Type B pancreatic cell (in vitro differentiated cells): Measurements from ENCODE around the gene S1PR5. TPM values are rescaled to one million over a fixed set of nuclear protein-coding genes. Genes with fewer than 3 reads are reported as not detected.

Experiments
- DNase-seq: peaks from one replicate; pipeline ENCODE4 v3.0.0; 2021; ENCODE audit warnings: mixed read lengths; ENCODE audit not compliant: unreplicated experiment; ENCODE audit errors: extremely low spot score
- H3K27ac Mint-ChIP-seq: 2 replicates; pipeline ENCODE4 v1.8.0; 2021; ENCODE audit warnings: mild to moderate bottlenecking, mixed read lengths
- H3K27me3 Mint-ChIP-seq: 2 replicates; pipeline ENCODE4 v1.8.0; 2021; ENCODE audit warnings: mixed read lengths
- H3K36me3 Mint-ChIP-seq: 2 replicates; pipeline ENCODE4 v1.8.0; 2021; ENCODE audit warnings: mixed read lengths
- H3K4me1 Mint-ChIP-seq: one replicate; pipeline ENCODE4 v1.8.0; 2021; ENCODE audit warnings: mixed read lengths; ENCODE audit not compliant: unreplicated experiment
- H3K4me3 Mint-ChIP-seq: 2 replicates; pipeline ENCODE4 v1.8.0; 2021; ENCODE audit warnings: mild to moderate bottlenecking, mixed read lengths
- H3K9me3 Mint-ChIP-seq: 2 replicates; pipeline ENCODE4 v1.8.0; 2021; ENCODE audit warnings: mixed read lengths
- CTCF ChIP-seq: fragments of 200-600 bp; sonication (generic); conservative IDR thresholded peaks from 2 replicates; pipeline ENCODE4 v1.5.0; 2021; ENCODE audit warnings: antibody characterized with exemption, mild to moderate bottlenecking
- microRNA-seq: library from miRNA; unstranded; fragments of <30 nt; microRNA quantifications from one replicate; pipeline ENCODE4, GENCODE V29; 2020
- total RNA-seq: library from RNA; stranded (reverse); gene quantifications from 2 replicates; pipeline ENCODE4 v1.2.1, GENCODE V29; 2021; ENCODE audit warnings: low replicate concordance

The S1PR5 gene
- total RNA-seq, 1 donor from 2014 or later: 1.1 TPM

GRCh38 chr19:10467104-10467706 is 50.0 kb downstream of the S1PR5 start:
- H3K4me1 Mint-ChIP-seq: no peaks in the 10 kb centered on the region
- no peak overlapping the region for H3K4me3 Mint-ChIP-seq
- H3K27ac Mint-ChIP-seq: no peak overlapping the region
- H3K36me3 Mint-ChIP-seq: no peaks in the 10 kb centered on the region
- no peaks in the 10 kb centered on the region for H3K9me3 Mint-ChIP-seq
- no peak for DNase-seq
- TF ChIP-seq CTCF: no peak
- peaks cover 3% of the 10 kb centered on the region for H3K27me3 Mint-ChIP-seq

GRCh38 chr19:10464456-10464855 is 52.8 kb downstream of the S1PR5 start:
- no peak overlapping the region for H3K4me3 Mint-ChIP-seq

More at GRCh38 chr19:10464456-10464855, 52.8 kb downstream of the S1PR5 start:
- peaks cover 3% of the 10 kb centered on the region for H3K27me3 Mint-ChIP-seq
- no peaks in the 10 kb centered on the region for H3K4me1 Mint-ChIP-seq
- no peak for TF ChIP-seq CTCF
- H3K9me3 Mint-ChIP-seq: no peaks in the 10 kb centered on the region
- no peak overlapping the region for H3K27ac Mint-ChIP-seq
- no peak for DNase-seq
- H3K36me3 Mint-ChIP-seq: no peaks in the 10 kb centered on the region

Small RNA genes within 50 kb of the gene (microRNA-seq; reads per million reads assigned to microRNA genes)
- gene MIR1238: not detected

Other genes with a start within 250 kb of the S1PR5 start
- 3.3 and 3.6 TPM in 2 replicates for gene ICAM1, start 246.3 kb downstream of the S1PR5 start, total RNA-seq
- gene ICAM4, start 230.5 kb downstream of the S1PR5 start, total RNA-seq: 2.8 and 5.3 TPM in 2 replicates
- 2.3 and 3.8 TPM in 2 replicates for gene ICAM5, start 227.5 kb downstream of the S1PR5 start, total RNA-seq
- gene ZGLP1, start 207.6 kb downstream of the S1PR5 start, total RNA-seq: 5.5 and 17.0 TPM in 2 replicates
- 18.8 and 23.3 TPM in 2 replicates for gene FDX2, start 201.4 kb downstream of the S1PR5 start, total RNA-seq
- 42.5 and 48.4 TPM in 2 replicates for gene RAVER1, start 183.9 kb downstream of the S1PR5 start, total RNA-seq
- 5.8 and 8.2 TPM in 2 replicates for gene ICAM3, start 177.8 kb downstream of the S1PR5 start, total RNA-seq
- 96.6 and 131 TPM in 2 replicates for gene TYK2, start 136.9 kb downstream of the S1PR5 start, total RNA-seq
- gene CDC37, start 113.9 kb downstream of the S1PR5 start, total RNA-seq: 125 and 126 TPM in 2 replicates
- 0.90 and 1.6 TPM in 2 replicates for gene PDE4A, start 96.9 kb downstream of the S1PR5 start, total RNA-seq
- gene KEAP1, start 14.1 kb downstream of the S1PR5 start, total RNA-seq: 49.7 and 71.2 TPM in 2 replicates
- 35.8 and 44.6 TPM in 2 replicates for gene ATG4D, start 26.5 kb upstream of the S1PR5 start, total RNA-seq
- gene KRI1, start 48.6 kb upstream of the S1PR5 start, total RNA-seq: 19.0 and 34.4 TPM in 2 replicates
- 4.8 and 6.5 TPM in 2 replicates for gene CDKN2D, start 51.5 kb upstream of the S1PR5 start, total RNA-seq
- 45.2 and 104 TPM in 2 replicates for gene AP1M2, start 69.9 kb upstream of the S1PR5 start, total RNA-seq
- 148 and 227 TPM in 2 replicates for gene SLC44A2, start 108.1 kb upstream of the S1PR5 start, total RNA-seq
- gene ILF3, start 136.9 kb upstream of the S1PR5 start, total RNA-seq: 297 and 524 TPM in 2 replicates
- 39.2 and 67.7 TPM in 2 replicates for gene QTRT1, start 184.0 kb upstream of the S1PR5 start, total RNA-seq
- gene DNM2, start 200.6 kb upstream of the S1PR5 start, total RNA-seq: 119 and 123 TPM in 2 replicates